Brain microvascular endothelial cell (primary cell): ENCODE measurements around the gene TFDP2.

Experiments used
- DNase-seq: peaks from one replicate; pipeline ENCODE4 v3.0.0-alpha.2; 2020
- H3K27ac ChIP-seq: fragments of 250-450 bp; sonication (Bioruptor Pico); 2 replicates; pipeline ENCODE4 v1.5.1; 2020; ENCODE audit warnings: mild to moderate bottlenecking, moderate library complexity
- H3K27me3 ChIP-seq: fragments of 250-450 bp; sonication (Bioruptor Pico); replicated peaks from 2 replicates; pipeline ENCODE4 v1.5.1; 2020; ENCODE audit warnings: mild to moderate bottlenecking
- H3K36me3 ChIP-seq: fragments of 250-450 bp; sonication (Bioruptor Pico); replicated peaks from 2 replicates; pipeline ENCODE4 v1.5.1; 2020; ENCODE audit warnings: mild to moderate bottlenecking
- H3K4me3 ChIP-seq: 2 replicates; pipeline ENCODE4 v1.5.1; 2011; ENCODE audit warnings: low read depth, mild to moderate bottlenecking, control low read depth, low read length, moderate library complexity
- in situ Hi-C: cut with HindIII; loops from 2 replicates; pipeline ENCODE4 v1.10.0; 2017; ENCODE audit warnings: low sequenced_read_pairs, low pct_ligation_motif_present
- TF ChIP-seq, protein P1 (sequence below): IDR thresholded peaks from 2 replicates; pipeline ENCODE4 v1.5.1; 2011; ENCODE audit warnings: low read depth, mild to moderate bottlenecking, moderate library complexity, low read length, control low read depth, inconsistent platforms; ENCODE audit errors: missing control alignments

The TFDP2 gene

GRCh38 chr3:141959589-141960554, 189.5 kb downstream of the TFDP2 start:
- H3K27ac ChIP-seq = peak overlapping the region; percentile 60
- H3K4me3 ChIP-seq = no peak overlapping the region
- in situ Hi-C loops = no loop called here

DNA sequence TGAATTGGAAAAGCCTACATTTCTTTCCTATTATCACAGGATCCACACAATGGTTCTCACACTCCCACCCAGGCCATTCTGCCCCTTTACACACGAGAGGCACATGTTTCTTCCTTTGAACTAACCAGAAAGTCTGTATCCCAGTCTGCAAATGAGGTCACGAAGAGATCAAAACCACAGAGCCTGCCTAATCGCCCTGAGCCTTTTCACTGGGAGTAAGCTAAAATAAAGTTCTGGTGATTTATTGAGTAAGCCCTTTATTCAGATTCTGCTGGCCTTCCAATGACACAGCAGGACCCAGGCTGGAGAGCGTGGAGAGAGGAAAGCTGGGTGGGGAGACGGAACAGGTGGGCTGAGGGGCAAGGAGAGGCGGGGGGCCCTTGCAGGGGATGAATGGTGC, 194.2 kb downstream of the TFDP2 start:
- DNase-seq = peak; percentile 35
- in situ Hi-C loops = no loop called here
- no peak overlapping the region for H3K4me3 ChIP-seq
- no peak overlapping the region for H3K27ac ChIP-seq
- H3K36me3 ChIP-seq = no peaks in the 10 kb centered on the region
- no peaks in the 10 kb centered on the region for H3K27me3 ChIP-seq
- TF ChIP-seq, protein P1, sequence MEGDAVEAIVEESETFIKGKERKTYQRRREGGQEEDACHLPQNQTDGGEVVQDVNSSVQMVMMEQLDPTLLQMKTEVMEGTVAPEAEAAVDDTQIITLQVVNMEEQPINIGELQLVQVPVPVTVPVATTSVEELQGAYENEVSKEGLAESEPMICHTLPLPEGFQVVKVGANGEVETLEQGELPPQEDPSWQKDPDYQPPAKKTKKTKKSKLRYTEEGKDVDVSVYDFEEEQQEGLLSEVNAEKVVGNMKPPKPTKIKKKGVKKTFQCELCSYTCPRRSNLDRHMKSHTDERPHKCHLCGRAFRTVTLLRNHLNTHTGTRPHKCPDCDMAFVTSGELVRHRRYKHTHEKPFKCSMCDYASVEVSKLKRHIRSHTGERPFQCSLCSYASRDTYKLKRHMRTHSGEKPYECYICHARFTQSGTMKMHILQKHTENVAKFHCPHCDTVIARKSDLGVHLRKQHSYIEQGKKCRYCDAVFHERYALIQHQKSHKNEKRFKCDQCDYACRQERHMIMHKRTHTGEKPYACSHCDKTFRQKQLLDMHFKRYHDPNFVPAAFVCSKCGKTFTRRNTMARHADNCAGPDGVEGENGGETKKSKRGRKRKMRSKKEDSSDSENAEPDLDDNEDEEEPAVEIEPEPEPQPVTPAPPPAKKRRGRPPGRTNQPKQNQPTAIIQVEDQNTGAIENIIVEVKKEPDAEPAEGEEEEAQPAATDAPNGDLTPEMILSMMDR = no peak

More at GRCh38 chr3:141959589-141960554, 189.5 kb downstream of the TFDP2 start:
- Histone ChIP-seq H3K36me3 (no peaks in the 10 kb centered on the region), H3K27me3 (no peaks in the 10 kb centered on the region)
- TF ChIP-seq, protein P1 = no peak
- peak; percentile 59 for DNase-seq

DNA sequence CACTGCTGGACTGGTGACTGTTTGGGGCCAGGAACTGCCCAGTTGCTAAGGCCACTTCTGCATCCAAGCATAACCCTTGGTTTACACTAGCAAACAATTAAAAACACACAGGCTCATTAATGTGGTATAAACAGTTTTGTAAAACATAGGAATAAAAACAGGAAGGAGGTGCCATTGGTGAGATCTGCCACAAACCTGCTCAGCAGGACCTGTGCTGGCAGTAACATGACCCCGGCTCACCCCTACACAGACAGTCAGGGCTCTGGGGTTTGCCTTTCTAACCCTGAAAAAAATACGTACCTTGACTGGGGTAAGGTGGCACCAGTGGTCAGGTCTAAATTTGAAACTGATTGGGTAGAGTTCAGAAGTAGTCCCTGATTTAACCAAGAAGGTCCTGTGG, 196.7 kb downstream of the TFDP2 start:
- Histone ChIP-seq H3K27ac (no peak overlapping the region), H3K27me3 (no peaks in the 10 kb centered on the region), H3K4me3 (no peak overlapping the region), H3K36me3 (no peaks in the 10 kb centered on the region)
- no peak for DNase-seq
- TF ChIP-seq, protein P1 = no peak
- in situ Hi-C loops = no loop called here

GRCh38 chr3:141950572-141951493, 198.5 kb downstream of the TFDP2 start:
- no peaks in the 10 kb centered on the region for H3K36me3 ChIP-seq
- no peak for DNase-seq
- TF ChIP-seq, protein P1 = no peak
- no peaks in the 10 kb centered on the region for H3K27me3 ChIP-seq
- in situ Hi-C loops = no loop called here
- no peak overlapping the region for H3K4me3 ChIP-seq
- no peak overlapping the region for H3K27ac ChIP-seq

GRCh38 chr3:141949972-141950371, 199.4 kb downstream of the TFDP2 start:
- no peak overlapping the region for H3K27ac ChIP-seq
- in situ Hi-C loops = no loop called here
- no peaks in the 10 kb centered on the region for H3K36me3 ChIP-seq
- TF ChIP-seq, protein P1 = no peak
- no peaks in the 10 kb centered on the region for H3K27me3 ChIP-seq
- no peak for DNase-seq
- no peak overlapping the region for H3K4me3 ChIP-seq
